Mucosa of stomach (tissue), 1 donor: ENCODE data around the gene NMT2.

ENCODE experiments used
- H3K27me3 ChIP-seq: one replicate; pipeline ENCODE4 v1.7.0; 2013; ENCODE audit warnings: mild to moderate bottlenecking, low read length; ENCODE audit not compliant: control insufficient read depth, insufficient read depth
- H3K36me3 ChIP-seq: one replicate; pipeline ENCODE4 v1.7.0; 2013; ENCODE audit warnings: low read length; ENCODE audit not compliant: control insufficient read depth, insufficient read depth
- H3K4me1 ChIP-seq: one replicate; pipeline ENCODE4 v1.7.0; 2013; ENCODE audit warnings: mild to moderate bottlenecking, low read length; ENCODE audit not compliant: control insufficient read depth, insufficient read depth
- H3K4me3 ChIP-seq: one replicate; pipeline ENCODE4 v1.7.0; 2013; ENCODE audit warnings: low read length
- H3K9ac ChIP-seq: one replicate; pipeline ENCODE4 v1.7.0; 2013; ENCODE audit warnings: mild to moderate bottlenecking, low read length, moderate library complexity
- H3K9me3 ChIP-seq: one replicate; pipeline ENCODE4 v1.7.0; 2013; ENCODE audit warnings: mild to moderate bottlenecking, low read length, moderate library complexity; ENCODE audit not compliant: control insufficient read depth
- donor health status: Pancreatic carcinoma.

The NMT2 gene

DNA sequence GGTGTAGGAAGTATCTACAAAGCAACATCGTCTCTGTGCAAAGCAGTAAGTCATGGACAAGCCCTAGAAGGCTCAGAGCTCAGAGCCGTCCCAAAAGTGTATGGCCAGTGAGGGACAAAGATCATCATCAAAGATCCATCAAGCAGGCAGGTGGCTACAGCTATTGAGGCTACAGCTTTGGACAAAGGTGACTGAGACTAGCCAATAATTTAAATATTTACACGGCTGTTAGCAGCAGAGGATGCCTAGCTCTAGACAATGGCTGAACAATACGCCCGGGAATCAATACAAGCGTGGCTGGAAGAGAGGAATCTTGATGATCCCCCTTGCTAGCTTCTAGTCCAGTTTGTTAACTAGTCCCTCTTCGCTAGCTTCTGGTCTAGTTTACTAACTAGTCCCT lies 17.9 kb downstream of the NMT2 start:
- peaks cover 10% of the 10 kb centered on the region for H3K4me1 ChIP-seq
- no peaks in the 10 kb centered on the region for H3K27me3 ChIP-seq
- H3K4me3 ChIP-seq = no peak overlapping the region
- H3K9me3 ChIP-seq = no peaks in the 10 kb centered on the region
- no peak overlapping the region for H3K9ac ChIP-seq
- no peaks in the 10 kb centered on the region for H3K36me3 ChIP-seq

DNA sequence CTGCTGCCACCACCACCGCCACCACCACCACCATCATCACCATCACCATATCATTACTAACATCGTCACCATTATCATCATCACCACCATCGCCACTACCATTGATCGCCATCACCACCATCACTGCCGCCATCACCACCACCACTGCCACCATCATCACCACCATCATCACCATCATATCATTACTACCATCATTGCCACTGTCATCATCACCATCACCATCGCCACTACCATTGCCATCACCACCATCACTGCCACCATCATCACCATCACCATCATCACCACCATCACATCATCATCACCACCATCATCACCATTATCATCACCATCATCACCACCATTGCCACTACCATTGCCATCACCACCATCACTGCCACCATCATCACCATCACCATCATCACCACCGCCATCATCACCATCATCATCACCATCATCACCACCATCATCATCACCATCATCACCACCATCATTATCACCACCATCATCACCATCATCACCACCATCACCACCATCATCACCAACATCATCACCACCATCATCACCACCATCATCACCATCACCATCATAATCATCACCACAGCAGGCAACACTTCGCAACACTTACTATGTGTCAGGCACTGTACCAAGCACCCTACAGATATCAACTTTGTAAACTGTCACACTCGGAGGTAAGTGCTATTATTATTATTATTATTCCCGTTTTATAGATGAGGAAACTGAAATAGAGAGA lies 19.3 kb downstream of the NMT2 start:
- H3K9ac ChIP-seq = no peak overlapping the region
- H3K36me3 ChIP-seq = no peaks in the 10 kb centered on the region
- no peak overlapping the region for H3K4me3 ChIP-seq
- H3K9me3 ChIP-seq = no peaks in the 10 kb centered on the region
- no peaks in the 10 kb centered on the region for H3K27me3 ChIP-seq
- H3K4me1 ChIP-seq = peaks cover 9% of the 10 kb centered on the region

DNA sequence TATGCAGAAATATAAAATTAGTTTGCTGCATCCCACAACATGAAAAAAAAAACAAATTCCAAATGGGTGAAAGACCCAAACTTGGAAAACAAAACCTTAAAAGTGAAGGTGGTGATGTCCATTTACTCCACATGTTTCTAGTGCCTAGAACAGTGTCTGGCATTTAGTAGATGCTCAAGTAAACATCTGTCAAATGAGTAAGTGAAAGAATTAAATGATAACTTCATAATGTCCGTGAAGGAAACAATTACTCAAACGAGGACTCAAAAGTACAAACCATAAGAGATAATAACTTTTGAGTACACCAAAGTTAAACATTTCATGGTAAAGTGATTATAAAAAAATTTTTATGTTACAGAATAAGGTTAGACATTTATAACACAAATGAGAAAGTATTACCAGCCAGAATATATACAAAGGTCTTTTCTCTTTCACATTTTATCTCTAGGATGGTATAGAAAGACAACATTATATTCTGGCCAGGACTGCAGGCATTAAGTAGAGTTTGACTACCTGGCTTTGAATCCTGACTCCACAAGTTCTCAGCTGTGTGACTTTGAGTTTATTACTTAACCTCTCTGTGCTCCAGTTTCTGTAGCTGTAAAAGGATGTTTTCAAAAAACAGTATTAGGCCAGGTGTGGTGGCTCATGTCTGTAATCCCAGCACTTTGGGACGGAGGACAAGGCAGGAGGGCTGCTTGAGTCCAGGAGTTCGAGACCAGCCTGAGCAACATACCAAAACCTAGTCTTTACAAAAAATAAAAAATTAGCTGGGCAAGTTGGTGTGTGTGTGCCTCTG lies 20.7 kb downstream of the NMT2 start:
- H3K4me1 ChIP-seq = peaks cover 8% of the 10 kb centered on the region
- no peaks in the 10 kb centered on the region for H3K36me3 ChIP-seq
- no peak overlapping the region for H3K9ac ChIP-seq
- H3K9me3 ChIP-seq = no peaks in the 10 kb centered on the region
- H3K27me3 ChIP-seq = no peaks in the 10 kb centered on the region
- no peak overlapping the region for H3K4me3 ChIP-seq

DNA sequence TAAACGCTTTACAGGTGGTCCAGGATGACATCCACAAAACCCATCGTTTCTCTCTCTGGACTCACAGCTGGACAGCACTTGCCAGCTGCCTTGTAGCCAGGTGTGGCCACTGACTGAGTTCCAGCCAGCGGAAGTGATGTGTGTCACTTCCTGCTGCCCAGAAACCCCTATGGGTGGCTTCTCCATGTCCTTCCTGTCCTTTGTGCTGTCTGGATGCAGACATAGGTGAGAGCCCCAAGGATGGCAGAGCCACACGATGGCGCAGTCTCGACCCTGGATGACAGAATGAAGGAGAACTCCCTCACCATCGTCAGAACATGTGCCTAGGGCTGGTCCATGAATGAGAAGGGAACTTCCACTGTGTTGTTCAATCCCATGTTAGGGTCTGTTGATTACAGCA lies 22.1 kb downstream of the NMT2 start:
- H3K36me3 ChIP-seq = no peaks in the 10 kb centered on the region

DNA sequence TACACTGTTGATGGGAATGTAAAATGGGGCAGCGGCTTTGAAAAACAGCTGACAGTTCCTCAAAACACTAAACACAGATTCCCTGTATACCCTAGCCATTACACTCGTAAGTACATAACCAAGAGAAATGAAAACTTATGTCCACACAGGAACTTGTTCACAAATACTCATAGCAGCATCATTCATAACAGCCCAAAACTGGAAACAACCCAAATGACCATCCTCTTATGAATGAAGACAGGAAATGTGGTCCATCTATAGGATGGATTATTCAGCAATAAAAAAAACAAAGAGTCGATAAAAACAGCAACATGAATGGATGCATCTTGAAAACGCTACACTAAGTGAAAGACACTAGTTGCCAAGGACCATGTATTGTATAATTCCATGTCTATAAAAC lies 23.7 kb downstream of the NMT2 start:
- H3K4me1 ChIP-seq = no peaks in the 10 kb centered on the region
- no peak overlapping the region for H3K4me3 ChIP-seq
- H3K36me3 ChIP-seq = no peaks in the 10 kb centered on the region
- no peaks in the 10 kb centered on the region for H3K9me3 ChIP-seq
- no peaks in the 10 kb centered on the region for H3K27me3 ChIP-seq
- H3K9ac ChIP-seq = no peak overlapping the region

More for the DNA sequence above, 22.1 kb downstream of the NMT2 start:
- H3K9me3 ChIP-seq = no peaks in the 10 kb centered on the region
- no peaks in the 10 kb centered on the region for H3K27me3 ChIP-seq
- no peak overlapping the region for H3K9ac ChIP-seq
- no peaks in the 10 kb centered on the region for H3K4me1 ChIP-seq
- H3K4me3 ChIP-seq = no peak overlapping the region

DNA sequence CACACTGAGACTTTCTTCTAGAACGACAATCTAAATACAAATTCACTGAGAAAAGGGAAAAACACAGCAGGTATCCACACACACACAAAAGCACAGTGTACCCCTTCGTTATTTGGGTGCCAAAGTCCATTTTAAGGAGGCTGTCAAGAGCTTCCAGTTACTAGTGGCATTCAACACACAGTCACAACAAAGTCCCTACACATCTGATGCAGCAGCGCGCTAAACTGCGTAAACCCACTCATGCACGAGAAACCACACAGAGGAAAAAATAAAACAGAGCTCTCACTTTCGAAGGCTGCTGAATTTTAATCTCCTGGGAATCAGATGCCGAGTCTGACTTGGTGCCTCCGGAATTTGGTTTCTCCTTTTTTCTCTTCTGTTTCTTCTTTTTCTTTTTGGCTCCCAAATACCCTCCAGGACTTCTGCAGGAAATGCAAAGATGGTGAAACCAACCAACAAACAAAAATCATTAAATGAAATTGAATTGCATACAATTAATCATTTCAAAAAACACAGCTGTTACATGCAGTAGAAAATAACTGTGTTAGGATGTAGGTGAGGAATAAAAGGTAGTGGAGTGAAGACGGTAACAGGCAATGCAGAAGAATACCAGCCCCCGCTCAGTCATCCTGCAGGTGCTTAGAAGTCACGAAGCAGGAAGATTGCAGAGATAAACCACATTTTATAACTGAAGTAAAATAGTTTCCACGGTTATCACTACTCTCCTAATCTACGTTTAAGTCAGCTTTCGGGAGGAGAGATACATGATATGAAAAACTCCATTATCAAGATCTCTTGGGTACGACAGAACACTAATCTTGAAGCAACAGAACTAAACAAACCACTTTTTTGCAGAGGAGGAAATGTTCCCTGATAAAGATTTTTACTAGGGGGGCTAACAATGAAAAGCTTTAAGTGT lies 27.1 kb downstream of the NMT2 start:
- Histone ChIP-seq H3K9ac (no peak overlapping the region), H3K27me3 (no peaks in the 10 kb centered on the region), H3K4me1 (no peaks in the 10 kb centered on the region), H3K36me3 (no peaks in the 10 kb centered on the region), H3K9me3 (no peaks in the 10 kb centered on the region), H3K4me3 (no peak overlapping the region)

DNA sequence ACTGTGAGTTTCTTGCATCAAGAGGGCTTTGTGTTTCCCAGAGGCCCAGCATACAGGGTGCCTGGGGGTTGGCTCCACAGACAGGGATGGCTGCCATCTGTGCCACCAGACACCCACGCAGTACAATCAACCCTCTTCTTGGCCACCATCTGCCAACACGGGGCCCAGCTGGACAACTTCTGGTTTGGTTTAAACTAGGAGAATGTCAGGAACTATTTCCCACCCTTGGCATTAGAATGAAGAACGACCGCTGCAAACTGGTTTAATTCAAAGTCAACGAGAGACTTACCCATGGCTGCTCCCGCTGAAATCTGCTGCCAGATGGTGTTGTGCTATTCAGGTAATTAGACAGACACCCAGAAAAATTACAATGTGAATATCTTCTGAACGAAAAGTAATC lies 27.8 kb downstream of the NMT2 start:
- Histone ChIP-seq H3K4me3 (no peak overlapping the region), H3K9me3 (no peaks in the 10 kb centered on the region), H3K4me1 (no peaks in the 10 kb centered on the region), H3K9ac (no peak overlapping the region), H3K36me3 (no peaks in the 10 kb centered on the region), H3K27me3 (no peaks in the 10 kb centered on the region)

DNA sequence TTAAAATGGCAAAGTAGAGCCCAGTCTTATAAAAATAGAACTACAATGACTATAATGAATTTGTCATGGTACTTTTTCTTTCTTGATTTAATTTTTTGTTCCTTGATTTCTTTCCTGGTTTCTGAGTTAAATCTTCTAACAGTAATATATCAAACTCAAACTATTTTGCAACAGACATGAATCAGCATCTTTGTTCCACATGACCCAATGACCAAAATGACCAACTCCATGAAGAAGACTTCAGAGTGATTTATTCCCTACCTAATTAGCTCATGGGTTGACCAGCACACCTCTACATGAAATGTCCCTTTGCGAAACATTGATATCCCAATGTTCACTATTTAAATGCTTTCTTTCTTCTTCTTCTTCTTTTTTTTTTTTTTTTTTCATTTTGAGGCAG lies 30.9 kb downstream of the NMT2 start:
- H3K9me3 ChIP-seq = no peaks in the 10 kb centered on the region
- no peaks in the 10 kb centered on the region for H3K4me1 ChIP-seq
- no peak overlapping the region for H3K4me3 ChIP-seq
- H3K36me3 ChIP-seq = no peaks in the 10 kb centered on the region
- H3K9ac ChIP-seq = no peak overlapping the region
- no peaks in the 10 kb centered on the region for H3K27me3 ChIP-seq

DNA sequence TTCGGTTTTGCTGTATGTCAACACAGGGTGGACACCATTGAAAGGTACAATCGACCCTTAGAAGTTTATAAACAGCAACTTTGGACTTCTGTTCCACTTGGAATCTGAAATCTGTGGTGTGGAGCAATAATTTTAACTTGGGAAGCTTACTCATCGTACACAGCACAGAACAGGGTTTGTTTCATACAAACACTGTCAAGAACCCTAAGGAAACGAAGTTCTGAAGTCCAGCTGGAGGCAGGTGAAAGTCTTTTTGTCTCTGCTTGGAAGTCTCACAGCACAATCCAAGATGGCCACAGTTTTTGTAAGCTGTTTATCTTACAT lies 31.5 kb downstream of the NMT2 start:
- Histone ChIP-seq H3K36me3 (no peaks in the 10 kb centered on the region), H3K4me1 (no peaks in the 10 kb centered on the region), H3K27me3 (no peaks in the 10 kb centered on the region), H3K9ac (no peak overlapping the region), H3K4me3 (no peak overlapping the region), H3K9me3 (no peaks in the 10 kb centered on the region)

DNA sequence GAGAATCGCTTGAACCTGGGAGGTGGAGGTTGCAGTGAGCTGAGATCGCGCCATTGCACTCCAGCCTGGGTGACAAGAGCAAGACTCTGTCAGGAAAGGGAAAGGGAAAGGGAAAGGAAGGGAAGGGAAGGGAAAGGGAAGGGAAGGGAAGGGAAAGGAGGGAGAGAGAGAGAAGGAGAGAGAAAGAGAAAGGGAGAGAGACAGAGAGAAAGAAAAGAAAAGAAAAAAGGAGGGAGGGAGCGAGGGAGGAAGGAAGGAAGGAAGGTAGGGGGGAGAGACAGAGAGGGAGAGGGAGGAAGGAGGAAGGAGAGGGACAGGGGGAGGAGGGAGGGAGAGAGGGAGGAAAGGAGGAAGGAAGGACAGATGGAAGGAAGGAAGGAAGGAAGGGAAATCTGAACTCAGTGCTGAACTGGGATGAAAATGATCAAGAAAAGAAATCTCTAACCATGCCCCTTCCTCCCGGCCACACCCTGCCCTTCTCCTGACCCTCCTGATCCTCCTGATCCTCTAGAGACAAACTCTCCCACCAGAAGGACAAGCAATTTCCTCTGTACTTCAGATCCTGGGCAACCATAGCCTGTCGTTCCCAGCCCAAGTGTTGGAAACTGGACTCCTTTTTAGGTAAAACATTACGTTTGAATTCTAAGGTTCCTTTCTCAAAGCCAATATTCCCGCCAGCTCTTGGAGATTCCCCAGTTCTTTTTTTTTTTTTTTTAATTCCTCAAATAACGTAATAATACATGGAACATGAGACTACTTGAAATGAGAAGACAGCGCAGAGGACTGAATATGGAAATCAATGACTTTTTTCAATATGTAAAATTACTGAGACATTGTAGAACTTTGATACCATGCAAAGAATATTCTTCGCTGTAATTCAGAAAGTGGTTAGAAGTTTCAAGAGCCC lies 32.1 kb downstream of the NMT2 start:
- Histone ChIP-seq H3K4me1 (no peaks in the 10 kb centered on the region), H3K9me3 (no peaks in the 10 kb centered on the region), H3K4me3 (no peak overlapping the region), H3K36me3 (no peaks in the 10 kb centered on the region), H3K9ac (no peak overlapping the region), H3K27me3 (no peaks in the 10 kb centered on the region)

DNA sequence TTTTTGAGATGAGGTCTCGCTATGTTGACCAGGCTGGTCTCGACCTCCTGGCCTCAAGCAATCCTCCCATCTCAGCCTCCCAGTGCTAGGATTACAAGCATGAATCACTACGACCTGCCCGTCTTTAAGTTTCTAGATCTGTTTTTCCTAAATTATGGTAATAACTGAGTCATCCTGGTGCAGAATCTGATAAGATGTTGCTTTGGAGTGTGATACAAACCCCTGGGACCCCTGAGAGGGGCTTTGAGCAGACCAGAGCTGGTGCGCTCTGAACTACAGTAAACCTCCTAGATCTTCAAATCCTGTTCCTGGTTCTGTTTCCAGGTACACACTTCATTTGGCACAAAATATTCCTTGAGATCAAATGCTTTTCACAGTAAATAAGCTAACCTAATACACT lies 37.2 kb downstream of the NMT2 start:
- Histone ChIP-seq H3K4me3 (no peak overlapping the region), H3K9me3 (no peaks in the 10 kb centered on the region), H3K27me3 (no peaks in the 10 kb centered on the region), H3K36me3 (no peaks in the 10 kb centered on the region), H3K9ac (no peak overlapping the region), H3K4me1 (no peaks in the 10 kb centered on the region)
